ENCODE measurements around the gene SCYGR3. TPM values are rescaled to one million over a fixed set of nuclear protein-coding genes. Genes with fewer than 3 reads are reported as not detected.

The SCYGR3 gene
- total and polyA plus RNA-seq, 2 donors (not counting 1 experiment from before 2014, with no cell fraction given): not detected

- CTCF ChIA-PET: no interaction called here
- Mint-ChIP-seq H3K9me3 (ENCODE audit: insufficient read depth) (no peaks in the 10 kb centered on the region), H3K27me3 (peaks cover 24% of the 10 kb centered on the region), H3K4me1 (peaks cover under 1% of the 10 kb centered on the region), H3K27ac (no peak overlapping the region), H3K4me3 (no peak overlapping the region)
- POLR2A ChIA-PET: no interaction called here
- no peak for DNase-seq
- WGBS (ENCODE audit: insufficient coverage): 94% methylated on average over 2 of the region's 4 CpGs
- Histone ChIP-seq H3K36me3 (replicated peaks in 1 of 2; ENCODE audit: control extremely low read depth in 1 of 2, control insufficient read depth in 1 of 2, extremely low read depth in 1 of 2, insufficient read depth in 2 of 2, low read length in 1 of 2) (no peaks in the 10 kb centered on the region), H2AFZ (ENCODE audit: insufficient read depth, low read depth, low read length, poor library complexity, severe bottlenecking) (no peak overlapping the region), H3K27ac (ENCODE audit: low read length in 2 of 2) (no peak overlapping the region), H3K9me3 (ENCODE audit: control extremely low read depth in 1 of 3, control insufficient read depth in 2 of 3, insufficient read depth in 1 of 3, low read length in 2 of 3) (no peaks in the 10 kb centered on the region), H3K27me3 (replicated peaks in 1 of 4; ENCODE audit: control extremely low read depth in 1 of 4, control insufficient read depth in 3 of 4, insufficient read depth in 4 of 4, low read length in 3 of 4) (peaks cover 0 to 5% (median 2%) of the 10 kb centered on the region in 4 experiments), H3K9ac (ENCODE audit: low read length) (no peak overlapping the region), H3K4me1 (ENCODE audit: control insufficient read depth in 2 of 2, insufficient read depth in 2 of 2, low read length in 2 of 2) (no peaks in the 10 kb centered on the region), H3K79me2 (ENCODE audit: control insufficient read depth, insufficient read depth, low read length) (no peaks in the 10 kb centered on the region), H4K20me1 (ENCODE audit: control insufficient read depth, insufficient read depth, low read length, poor library complexity, severe bottlenecking) (no peaks in the 10 kb centered on the region), H3K4me3 (ENCODE audit: control extremely low read depth in 1 of 5, extremely low read depth in 1 of 5, insufficient read depth in 1 of 5, low read depth in 2 of 5, low read length in 4 of 5) (no peak overlapping the region), H3K4me2 (replicated peaks; ENCODE audit: low read depth, low read length, poor library complexity, severe bottlenecking) (no peak overlapping the region)
- TF ChIP-seq CTCF (IDR thresholded peaks at IDR 0.05) (no peak), EZH2 (IDR thresholded peaks at IDR 0.05; ENCODE audit: borderline replicate concordance, insufficient read depth, low read depth, low read length, poor library complexity, severe bottlenecking) (no peak)
- intact Hi-C loops (cut with micrococcal nuclease): no loop called here
- no peak for ATAC-seq (ENCODE audit: low read depth)
Measured at GRCh38 chr2:227615181-227615580, 541 bp upstream of the SCYGR3 start.

GRCh38 chr2:227614246-227614645, 394 bp downstream of the SCYGR3 start:
- CTCF ChIA-PET: no interaction called here
- H3K27me3 Mint-ChIP-seq: peaks cover 25% of the 10 kb centered on the region
- Histone ChIP-seq H3K4me2 (replicated peaks; ENCODE audit: low read depth, low read length, poor library complexity, severe bottlenecking) (no peak overlapping the region), H3K4me1 (ENCODE audit: control insufficient read depth in 2 of 2, insufficient read depth in 2 of 2, low read length in 2 of 2) (no peaks in the 10 kb centered on the region), H3K4me3 (ENCODE audit: control extremely low read depth in 1 of 5, extremely low read depth in 1 of 5, insufficient read depth in 1 of 5, low read depth in 2 of 5, low read length in 4 of 5) (no peak overlapping the region), H3K27me3 (replicated peaks in 1 of 4; ENCODE audit: control extremely low read depth in 1 of 4, control insufficient read depth in 3 of 4, insufficient read depth in 4 of 4, low read length in 3 of 4) (peaks cover 0 to 5% (median 2%) of the 10 kb centered on the region in 4 experiments), H4K20me1 (ENCODE audit: control insufficient read depth, insufficient read depth, low read length, poor library complexity, severe bottlenecking) (no peaks in the 10 kb centered on the region), H3K79me2 (ENCODE audit: control insufficient read depth, insufficient read depth, low read length) (no peaks in the 10 kb centered on the region), H3K36me3 (replicated peaks in 1 of 2; ENCODE audit: control extremely low read depth in 1 of 2, control insufficient read depth in 1 of 2, extremely low read depth in 1 of 2, insufficient read depth in 2 of 2, low read length in 1 of 2) (no peaks in the 10 kb centered on the region), H3K9ac (ENCODE audit: low read length) (no peak overlapping the region), H3K27ac (ENCODE audit: low read length in 2 of 2) (no peak overlapping the region), H2AFZ (ENCODE audit: insufficient read depth, low read depth, low read length, poor library complexity, severe bottlenecking) (no peak overlapping the region), H3K9me3 (ENCODE audit: control extremely low read depth in 1 of 3, control insufficient read depth in 2 of 3, insufficient read depth in 1 of 3, low read length in 2 of 3) (no peaks in the 10 kb centered on the region)
- no peak for TF ChIP-seq EZH2 (IDR thresholded peaks at IDR 0.05; ENCODE audit: borderline replicate concordance, insufficient read depth, low read depth, low read length, poor library complexity, severe bottlenecking)
- no peak for TF ChIP-seq CTCF (IDR thresholded peaks at IDR 0.05)
- 95% methylated on average over 2 of the region's 4 CpGs for WGBS (ENCODE audit: insufficient coverage)
- intact Hi-C loops (cut with micrococcal nuclease): no loop called here
- H3K9me3 Mint-ChIP-seq (ENCODE audit: insufficient read depth): no peaks in the 10 kb centered on the region
- no peak overlapping the region for H3K27ac Mint-ChIP-seq
- no peak overlapping the region for H3K4me3 Mint-ChIP-seq
- POLR2A ChIA-PET: no interaction called here
- DNase-seq (no peak), ATAC-seq (ENCODE audit: low read depth) (no peak)
- peaks cover 5% of the 10 kb centered on the region for H3K4me1 Mint-ChIP-seq

Data from B cell (primary cell).